ENCODE measurements around the gene RUNX1. TPM values are rescaled to one million over a fixed set of nuclear protein-coding genes. Genes with fewer than 3 reads are reported as not detected.
A peak's percentile ranks its signal among the peaks of the same experiment; 100 is the strongest.

Gene RUNX1
- total RNA-seq, 1 experiment from 2014 or later: 95.4 TPM

GRCh38 chr21:34835526-34835925 is 213.6 kb downstream of the RUNX1 start:
- no peak for TF ChIP-seq CTCF (IDR thresholded peaks at IDR 0.05; ENCODE audit: unreplicated experiment)
- Mint-ChIP-seq H3K4me3 (ENCODE audit: low read depth, unreplicated experiment) (peak overlapping the region; percentile 65), H3K9me3 (ENCODE audit: low read depth, unreplicated experiment) (no peaks in the 10 kb centered on the region), H3K27ac (ENCODE audit: unreplicated experiment) (peak overlapping the region; percentile 95), H3K4me1 (ENCODE audit: low read depth, unreplicated experiment) (peaks cover 36% of the 10 kb centered on the region), H3K36me3 (ENCODE audit: insufficient read depth, unreplicated experiment) (peaks cover 54% of the 10 kb centered on the region), H3K27me3 (ENCODE audit: unreplicated experiment) (no peaks in the 10 kb centered on the region)
- DNase-seq: no peak
- CTCF ChIA-PET: no interaction called here
- intact Hi-C loops (cut with micrococcal nuclease; ENCODE audit: unreplicated experiment): loop anchor here (5.0 kb wide), 1 partner anchor 42 kb away; no protein-coding TSS in a partner anchor
- BruUV-seq (replicated peaks): no TSS peak

- no peak overlapping the region for H3K4me3 Mint-ChIP-seq (ENCODE audit: low read depth, unreplicated experiment)
- DNase-seq: no peak
- H3K36me3 Mint-ChIP-seq (ENCODE audit: insufficient read depth, unreplicated experiment): peaks cover 50% of the 10 kb centered on the region
- CTCF ChIA-PET: no interaction called here
- no peaks in the 10 kb centered on the region for H3K27me3 Mint-ChIP-seq (ENCODE audit: unreplicated experiment)
- intact Hi-C loops (cut with micrococcal nuclease; ENCODE audit: unreplicated experiment): loop anchor here (5.0 kb wide), 1 partner anchor 42 kb away; no protein-coding TSS in a partner anchor
- no TSS peak for BruUV-seq (replicated peaks)
- H3K9me3 Mint-ChIP-seq (ENCODE audit: low read depth, unreplicated experiment): no peaks in the 10 kb centered on the region
- no peak for TF ChIP-seq CTCF (IDR thresholded peaks at IDR 0.05; ENCODE audit: unreplicated experiment)
- peak overlapping the region; percentile 95 for H3K27ac Mint-ChIP-seq (ENCODE audit: unreplicated experiment)
- H3K4me1 Mint-ChIP-seq (ENCODE audit: low read depth, unreplicated experiment): peaks cover 34% of the 10 kb centered on the region
These were observed 214.1 kb downstream of the RUNX1 start for GRCh38 chr21:34834852-34835501.

- H3K9me3 Mint-ChIP-seq (ENCODE audit: low read depth, unreplicated experiment): no peaks in the 10 kb centered on the region
- H3K27ac Mint-ChIP-seq (ENCODE audit: unreplicated experiment): no peak overlapping the region
- no peak for TF ChIP-seq CTCF (IDR thresholded peaks at IDR 0.05; ENCODE audit: unreplicated experiment)
- peaks cover 30% of the 10 kb centered on the region for H3K4me1 Mint-ChIP-seq (ENCODE audit: low read depth, unreplicated experiment)
- peaks cover 45% of the 10 kb centered on the region for H3K36me3 Mint-ChIP-seq (ENCODE audit: insufficient read depth, unreplicated experiment)
- BruUV-seq (replicated peaks): no TSS peak
- intact Hi-C loops (cut with micrococcal nuclease; ENCODE audit: unreplicated experiment): no loop called here
- DNase-seq: no peak
- CTCF ChIA-PET: no interaction called here
- no peak overlapping the region for H3K4me3 Mint-ChIP-seq (ENCODE audit: low read depth, unreplicated experiment)
- H3K27me3 Mint-ChIP-seq (ENCODE audit: unreplicated experiment): no peaks in the 10 kb centered on the region
These were observed 214.8 kb downstream of the RUNX1 start for GRCh38 chr21:34834290-34834689.

GRCh38 chr21:34833465-34833864 is 215.6 kb downstream of the RUNX1 start:
- intact Hi-C loops (cut with micrococcal nuclease; ENCODE audit: unreplicated experiment): no loop called here
- no peak for DNase-seq
- no TSS peak for BruUV-seq (replicated peaks)
- Mint-ChIP-seq H3K27me3 (ENCODE audit: unreplicated experiment) (no peaks in the 10 kb centered on the region), H3K27ac (ENCODE audit: unreplicated experiment) (no peak overlapping the region), H3K9me3 (ENCODE audit: low read depth, unreplicated experiment) (no peaks in the 10 kb centered on the region), H3K4me1 (ENCODE audit: low read depth, unreplicated experiment) (peaks cover 26% of the 10 kb centered on the region), H3K4me3 (ENCODE audit: low read depth, unreplicated experiment) (no peak overlapping the region), H3K36me3 (ENCODE audit: insufficient read depth, unreplicated experiment) (peaks cover 39% of the 10 kb centered on the region)
- CTCF ChIA-PET: no interaction called here
- TF ChIP-seq CTCF (IDR thresholded peaks at IDR 0.05; ENCODE audit: unreplicated experiment): no peak
